CD4-positive, alpha-beta memory T cell (primary cell): ENCODE results near the gene LYSMD3. TPM values are rescaled to one million over a fixed set of nuclear protein-coding genes. Genes with fewer than 3 reads are reported as not detected.
"Not testable (repeated sequence)": the region's sequence is repeated elsewhere in the genome, so short reads cannot be mapped to it uniquely, and the experiment has no call there.

Experiments
- CTCF ChIA-PET: fragments of 350-600 bp; sonication (Branson Sonifier 250); formaldehyde crosslinking; loops from one replicate; lab custom pipeline; 2021; ENCODE audit warnings: inconsistent platforms; ENCODE audit not compliant: partially characterized antibody; lab: Charles Lee
- POLR2A ChIA-PET: fragments of 350-600 bp; sonication (Branson Sonifier 250); formaldehyde crosslinking; loops from one replicate; lab custom pipeline; 2021; ENCODE audit not compliant: partially characterized antibody; lab: Charles Lee
- DNase-seq, 5 donors: peaks; one replicate each; pipeline versions ENCODE4 v3.0.0 to v3.0.0-alpha.2; 2020 to 2022; ENCODE audit warnings: mixed read lengths in 1 of 5
- H3K27ac ChIP-seq: one replicate; pipeline ENCODE4 v1.7.0; 2013; ENCODE audit warnings: low read depth, low read length
- H3K27me3 ChIP-seq: 2 replicates; pipeline ENCODE4 v1.7.0; 2013; ENCODE audit warnings: mild to moderate bottlenecking, low read length, moderate library complexity; ENCODE audit not compliant: insufficient read depth
- H3K36me3 ChIP-seq: 2 replicates; pipeline ENCODE4 v1.7.0; 2013; ENCODE audit warnings: mild to moderate bottlenecking, low read length, moderate library complexity; ENCODE audit not compliant: insufficient read depth
- H3K4me1 ChIP-seq: 2 replicates; pipeline ENCODE4 v1.7.0; 2013; ENCODE audit warnings: mild to moderate bottlenecking, low read length, moderate library complexity; ENCODE audit not compliant: insufficient read depth
- H3K4me3 ChIP-seq, 2 donors: one replicate each; pipeline ENCODE4 v1.7.0; 2013; ENCODE audit warnings: low read length in 2 of 2, mild to moderate bottlenecking in 1 of 2
- H3K9me3 ChIP-seq, 2 donors: one replicate each; pipeline ENCODE4 v1.7.0; 2013; ENCODE audit warnings: low read length in 2 of 2, control low read depth in 1 of 2; ENCODE audit not compliant: control insufficient read depth in 1 of 2
- H3K27ac Mint-ChIP-seq, 7 donors: one replicate each; pipeline ENCODE4 v1.8.0; 2020 to 2021; ENCODE audit warnings: mixed read lengths in 7 of 7, mild to moderate bottlenecking in 6 of 7, inconsistent platforms in 3 of 7, moderate library complexity in 3 of 7
- H3K27me3 Mint-ChIP-seq, 2 donors: one replicate each; pipeline ENCODE4 v1.8.0; 2020 to 2021; ENCODE audit warnings: mixed read lengths in 2 of 2
- H3K36me3 Mint-ChIP-seq, 2 donors: one replicate each; pipeline ENCODE4 v1.8.0; 2020 to 2021; ENCODE audit warnings: mixed read lengths in 2 of 2, inconsistent platforms in 1 of 2, mild to moderate bottlenecking in 1 of 2
- H3K4me1 Mint-ChIP-seq, 4 donors: one replicate each; pipeline ENCODE4 v1.8.0; 2020 to 2021; ENCODE audit warnings: mixed read lengths in 4 of 4, mild to moderate bottlenecking in 1 of 4
- H3K4me3 Mint-ChIP-seq, 8 donors: one replicate each; pipeline ENCODE4 v1.8.0; 2020 to 2021; ENCODE audit warnings: mixed read lengths in 8 of 8, mild to moderate bottlenecking in 7 of 8, moderate library complexity in 6 of 8, inconsistent platforms in 3 of 8
- H3K9me3 Mint-ChIP-seq, 8 donors: one replicate each; pipeline ENCODE4 v1.8.0; 2020 to 2021; ENCODE audit warnings: mixed read lengths in 8 of 8, mild to moderate bottlenecking in 5 of 8, inconsistent platforms in 3 of 8, moderate library complexity in 1 of 8
- intact Hi-C: fragments of 100-400 bp; cut with micrococcal nuclease; formaldehyde crosslinking; loops from one replicate; pipeline ENCODE4 v1.15.1; 2023
- polyA plus RNA-seq, 2 donors: library from polyadenylated mRNA; unstranded; fragments of 300-500 nt; fragmentation: Illumina TruSeq; gene quantifications; one replicate each; pipeline ENCODE4 v1.2.3, GENCODE V29; 2021
- total RNA-seq, 2 experiments: library from RNA; stranded (reverse); gene quantifications; one replicate each; pipeline ENCODE4 v1.2.3, GENCODE V29; 2021

Gene LYSMD3
- total RNA-seq (10 to 100 TPM; 30.1 to 30.9 TPM), polyA plus RNA-seq (10 to 100 TPM; 11.7 to 14.7 TPM)

- CTCF ChIA-PET: interaction anchor here (0.9 to 3.8 kb wide), 14 partner anchors 8 to 1805 kb away, joined by 3 to 89 read pairs (median 4); partner anchors contain the start of genes CETN3, MBLAC2 and POLR3G
- POLR2A ChIA-PET: interaction anchor here (1.0 to 3.4 kb wide), 5 partner anchors 55 to 854 kb away, joined by 4 to 50 read pairs (median 14); partner anchors contain the start of genes ARRDC3, CETN3, MBLAC2 and POLR3G
- intact Hi-C loops: loop anchor here (1.0 kb wide), 2 partner anchors 55 to 120 kb away; partner anchors contain the start of genes CETN3, MBLAC2 and POLR3G
- Histone ChIP-seq H3K27ac (peak within 1 kb of the TSS; percentile 98), H3K4me3 (peak within 1 kb of the TSS; percentile 83 to 93), H3K4me1 (peaks cover 35% of the 10 kb centered on the region), H3K36me3 (no peaks in the 10 kb centered on the region), H3K9me3 (no peaks in the 10 kb centered on the region), H3K27me3 (no peaks in the 10 kb centered on the region)
- Mint-ChIP-seq H3K4me1 (peaks cover 25 to 42% (median 34%) of the 10 kb centered on the region in 4 donors), H3K27ac (peak within 1 kb of the TSS; percentile 97 to 100 (median 99)), H3K36me3 (peaks cover 9 to 21% of the 10 kb centered on the region in 2 donors), H3K27me3 (peaks cover 9 to 12% of the 10 kb centered on the region in 2 donors), H3K4me3 (peak within 1 kb of the TSS; percentile 97 to 100 (median 99)), H3K9me3 (peaks cover 0 to 3% (median 0%) of the 10 kb centered on the region in 8 donors)
- DNase-seq: peak; percentile 95 to 97 (median 96)
Observed at GRCh38 chr5:90529194-90529938, at the start of gene LYSMD3. Gene LYSMD3 (minus strand): TSS chr5:90529584. CDS start chr5:90525289, 4,295 bp downstream.

DNA sequence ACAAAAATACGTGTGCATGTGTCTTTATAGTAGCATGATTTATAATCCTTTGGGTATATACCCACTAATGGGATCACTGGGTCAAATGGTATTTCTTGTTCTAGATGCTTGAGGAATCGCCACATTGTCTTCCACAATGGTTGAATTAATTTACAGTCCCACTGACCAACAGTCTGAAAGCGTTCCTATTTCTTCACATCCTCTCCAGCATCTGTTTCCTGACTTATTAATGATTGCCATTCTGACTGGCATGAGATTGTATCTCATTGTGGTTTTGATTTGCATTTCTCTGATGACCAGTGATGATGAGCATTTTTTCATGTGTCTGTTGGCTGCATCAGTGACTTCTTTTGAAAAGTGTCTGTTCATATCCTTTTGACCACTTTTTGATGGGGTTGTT, 47.2 kb upstream of the LYSMD3 start:
- H3K36me3 Mint-ChIP-seq, CTCF ChIA-PET, H3K27ac ChIP-seq, H3K4me3 Mint-ChIP-seq, DNase-seq, H3K36me3 ChIP-seq, intact Hi-C loops, H3K4me3 ChIP-seq, H3K27ac Mint-ChIP-seq, H3K9me3 ChIP-seq, H3K27me3 ChIP-seq, H3K4me1 ChIP-seq, H3K4me1 Mint-ChIP-seq, POLR2A ChIA-PET: not testable (repeated sequence)
- Mint-ChIP-seq H3K27me3 (peaks cover 17 to 22% of the 10 kb centered on the region in 2 donors), H3K9me3 (peaks cover 0 to 30% (median 10%) of the 10 kb centered on the region in 8 donors)

- no peak overlapping the region for H3K27ac Mint-ChIP-seq
- Histone ChIP-seq H3K27ac (no peak overlapping the region), H3K36me3 (no peaks in the 10 kb centered on the region), H3K4me3 (no peak overlapping the region), H3K27me3 (no peaks in the 10 kb centered on the region), H3K9me3 (no peaks in the 10 kb centered on the region), H3K4me1 (no peaks in the 10 kb centered on the region)
- peaks cover 0 to 29% (median 9%) of the 10 kb centered on the region in 8 donors for H3K9me3 Mint-ChIP-seq
- peaks cover 17 to 23% of the 10 kb centered on the region in 2 donors for H3K27me3 Mint-ChIP-seq
- H3K36me3 Mint-ChIP-seq: no peaks in the 10 kb centered on the region
- ChIA-PET CTCF (no interaction called here), POLR2A (interaction anchor here (0.6 kb wide), 1 partner anchor 10 kb away, joined by 3 read pairs; no protein-coding TSS in a partner anchor)
- H3K4me3 Mint-ChIP-seq: no peak overlapping the region
- DNase-seq: no peak
- no peaks in the 10 kb centered on the region for H3K4me1 Mint-ChIP-seq
- intact Hi-C loops: no loop called here
Observed at GRCh38 chr5:90575712-90576111, 46.3 kb upstream of the LYSMD3 start.

- H3K4me1 Mint-ChIP-seq: no peaks in the 10 kb centered on the region
- H3K27me3 Mint-ChIP-seq: peaks cover 22 to 26% of the 10 kb centered on the region in 2 donors
- no peaks in the 10 kb centered on the region for H3K36me3 Mint-ChIP-seq
- H3K4me3 Mint-ChIP-seq: no peak overlapping the region
- Histone ChIP-seq H3K27ac (no peak overlapping the region), H3K9me3 (no peaks in the 10 kb centered on the region), H3K4me3 (no peak overlapping the region), H3K4me1 (no peaks in the 10 kb centered on the region), H3K36me3 (no peaks in the 10 kb centered on the region), H3K27me3 (no peaks in the 10 kb centered on the region)
- peaks cover 0 to 17% (median 0%) of the 10 kb centered on the region in 8 donors for H3K9me3 Mint-ChIP-seq
- ChIA-PET POLR2A (no interaction called here), CTCF (no interaction called here)
- intact Hi-C loops: no loop called here
- no peak overlapping the region for H3K27ac Mint-ChIP-seq
- no peak for DNase-seq
Observed at GRCh38 chr5:90571147-90571773, 41.9 kb upstream of the LYSMD3 start.

DNA sequence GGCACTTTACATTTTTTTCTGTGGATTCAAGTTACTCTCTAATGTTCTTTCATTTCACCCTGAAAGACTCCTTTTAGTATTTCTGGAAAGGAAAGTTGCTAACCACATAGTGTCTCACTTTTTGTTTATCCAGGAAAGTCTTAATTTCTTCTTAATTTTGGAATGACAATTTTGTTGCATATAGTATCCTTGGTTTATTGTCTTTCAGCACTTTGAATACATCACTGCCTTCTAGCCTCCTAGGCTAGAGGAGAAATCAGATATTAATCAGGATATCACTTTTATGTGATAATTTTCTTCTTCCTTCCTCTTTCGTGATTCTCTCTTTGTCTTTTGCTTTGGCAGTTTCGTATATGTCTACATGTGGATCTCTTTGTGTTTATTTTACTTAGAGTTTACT, 40.6 kb upstream of the LYSMD3 start:
- Histone ChIP-seq H3K9me3 (no peaks in the 10 kb centered on the region), H3K4me3 (no peak overlapping the region), H3K27ac (no peak overlapping the region), H3K27me3 (no peaks in the 10 kb centered on the region), H3K36me3 (no peaks in the 10 kb centered on the region), H3K4me1 (no peaks in the 10 kb centered on the region)
- peaks cover 0 to 17% (median 1%) of the 10 kb centered on the region in 8 donors for H3K9me3 Mint-ChIP-seq
- H3K27ac Mint-ChIP-seq: no peak overlapping the region
- ChIA-PET CTCF (no interaction called here), POLR2A (no interaction called here)
- intact Hi-C loops: no loop called here
- no peak for DNase-seq
- H3K27me3 Mint-ChIP-seq: peaks cover 25 to 30% of the 10 kb centered on the region in 2 donors
- no peaks in the 10 kb centered on the region for H3K36me3 Mint-ChIP-seq
- H3K4me3 Mint-ChIP-seq: no peak overlapping the region
- no peaks in the 10 kb centered on the region for H3K4me1 Mint-ChIP-seq

GRCh38 chr5:90569084-90569483, 39.7 kb upstream of the LYSMD3 start:
- H3K9me3 Mint-ChIP-seq: peaks cover 0 to 17% (median 1%) of the 10 kb centered on the region in 8 donors
- H3K4me1 ChIP-seq: no peaks in the 10 kb centered on the region

DNA sequence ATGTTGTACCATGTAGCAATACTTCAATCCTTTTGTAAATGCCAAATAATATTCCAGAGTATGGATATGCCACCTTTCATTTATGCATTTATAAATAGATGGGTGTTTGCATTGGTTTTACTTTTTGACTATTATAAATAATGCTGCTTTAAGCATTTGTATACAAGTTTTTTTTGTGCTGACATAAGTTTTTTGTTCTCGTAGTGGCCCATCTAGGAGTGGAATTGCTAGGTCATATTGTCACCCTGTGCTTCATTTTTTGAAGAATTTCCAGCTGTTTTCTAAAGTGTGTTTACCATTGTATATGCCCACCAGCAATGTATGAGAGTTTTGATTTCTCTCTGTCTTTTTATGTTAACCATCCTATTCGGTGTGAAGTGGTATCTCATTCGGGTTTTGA, 36.1 kb upstream of the LYSMD3 start:
- ChIA-PET CTCF (no interaction called here), POLR2A (interaction anchor here (0.7 kb wide), 1 partner anchor 10 kb away, joined by 3 read pairs; no protein-coding TSS in a partner anchor)
- Mint-ChIP-seq H3K4me1 (no peaks in the 10 kb centered on the region), H3K9me3 (peaks cover 0 to 11% (median 1%) of the 10 kb centered on the region in 8 donors), H3K27me3 (peaks cover 23 to 27% of the 10 kb centered on the region in 2 donors), H3K4me3 (no peak overlapping the region), H3K36me3 (no peaks in the 10 kb centered on the region), H3K27ac (no peak overlapping the region)
- Histone ChIP-seq H3K36me3 (no peaks in the 10 kb centered on the region), H3K4me3 (no peak overlapping the region), H3K27me3 (no peaks in the 10 kb centered on the region), H3K9me3 (no peaks in the 10 kb centered on the region), H3K27ac (no peak overlapping the region), H3K4me1 (no peaks in the 10 kb centered on the region)
- intact Hi-C loops: no loop called here
- DNase-seq: no peak

More at GRCh38 chr5:90569084-90569483, 39.7 kb upstream of the LYSMD3 start:
- no peak overlapping the region for H3K27ac ChIP-seq
- H3K9me3 ChIP-seq: no peaks in the 10 kb centered on the region
- POLR2A ChIA-PET: no interaction called here
- CTCF ChIA-PET: no interaction called here
- Mint-ChIP-seq H3K27me3 (peaks cover 25 to 30% of the 10 kb centered on the region in 2 donors), H3K4me3 (no peak overlapping the region), H3K27ac (no peak overlapping the region), H3K4me1 (no peaks in the 10 kb centered on the region), H3K36me3 (no peaks in the 10 kb centered on the region)
- no peak for DNase-seq
- no peaks in the 10 kb centered on the region for H3K36me3 ChIP-seq
- no peaks in the 10 kb centered on the region for H3K27me3 ChIP-seq
- intact Hi-C loops: no loop called here
- no peak overlapping the region for H3K4me3 ChIP-seq
